Calu3 (cell line): ENCODE results near the gene SPATA31E1. TPM values are rescaled to one million over a fixed set of nuclear protein-coding genes. Genes with fewer than 3 reads are reported as not detected.
"Not testable (repeated sequence)": the region's sequence is repeated elsewhere in the genome, so short reads cannot be mapped to it uniquely, and the experiment has no call there.

Experiments
- BruUV-seq: library from RNA; stranded (reverse); fragments of 400-500 nt; replicated peaks from 2 replicates; lab custom pipeline; 2021; lab: Mats Ljungman, UMichigan
- CTCF ChIA-PET: fragments of 300-600 bp; sonication (Branson Sonifier 250); formaldehyde crosslinking; loops from one replicate; lab custom pipeline; 2022; ENCODE audit warnings: antibody characterized with exemption; lab: Charles Lee
- DNase-seq: peaks from one replicate; pipeline ENCODE4 v3.0.0; 2022
- H3K27ac Mint-ChIP-seq: one replicate; pipeline ENCODE4 v1.8.0; 2022; ENCODE audit warnings: mixed read lengths; ENCODE audit not compliant: unreplicated experiment
- H3K27me3 Mint-ChIP-seq: one replicate; pipeline ENCODE4 v1.8.0; 2022; ENCODE audit warnings: mixed read lengths; ENCODE audit not compliant: unreplicated experiment
- H3K36me3 Mint-ChIP-seq: one replicate; pipeline ENCODE4 v1.8.0; 2022; ENCODE audit warnings: mild to moderate bottlenecking, moderate library complexity, mixed read lengths; ENCODE audit not compliant: insufficient read depth, unreplicated experiment
- H3K4me1 Mint-ChIP-seq: one replicate; pipeline ENCODE4 v1.8.0; 2022; ENCODE audit warnings: mild to moderate bottlenecking, low read depth, mixed read lengths; ENCODE audit not compliant: unreplicated experiment
- H3K4me3 Mint-ChIP-seq: one replicate; pipeline ENCODE4 v1.8.0; 2022; ENCODE audit warnings: mild to moderate bottlenecking, low read depth, moderate library complexity, mixed read lengths; ENCODE audit not compliant: unreplicated experiment
- H3K9me3 Mint-ChIP-seq: one replicate; pipeline ENCODE4 v1.8.0; 2022; ENCODE audit warnings: low read depth, mixed read lengths; ENCODE audit not compliant: unreplicated experiment
- intact Hi-C: fragments of 100-400 bp; cut with micrococcal nuclease; formaldehyde crosslinking; loops from one replicate; pipeline ENCODE4 v1.10.0; 2022; ENCODE audit not compliant: unreplicated experiment
- total RNA-seq: library from RNA; stranded (reverse); gene quantifications from 2 replicates; pipeline ENCODE4 v1.2.3, GENCODE V29; 2022
- TF ChIP-seq, protein P1 (sequence below): fragments of 200-600 bp; IDR thresholded peaks from one replicate; pipeline ENCODE4 v1.8.0; 2022; ENCODE audit warnings: antibody characterized with exemption; ENCODE audit not compliant: unreplicated experiment

The SPATA31E1 gene
- total RNA-seq, 1 experiment from 2014 or later = not detected

GRCh38 chr9:87850391-87850790 is 32.3 kb upstream of the SPATA31E1 start:
- H3K27me3 Mint-ChIP-seq = no peaks in the 10 kb centered on the region
- H3K4me1 Mint-ChIP-seq = no peaks in the 10 kb centered on the region
- no peaks in the 10 kb centered on the region for H3K36me3 Mint-ChIP-seq
- H3K9me3 Mint-ChIP-seq = no peaks in the 10 kb centered on the region
- TF ChIP-seq, protein P1, sequence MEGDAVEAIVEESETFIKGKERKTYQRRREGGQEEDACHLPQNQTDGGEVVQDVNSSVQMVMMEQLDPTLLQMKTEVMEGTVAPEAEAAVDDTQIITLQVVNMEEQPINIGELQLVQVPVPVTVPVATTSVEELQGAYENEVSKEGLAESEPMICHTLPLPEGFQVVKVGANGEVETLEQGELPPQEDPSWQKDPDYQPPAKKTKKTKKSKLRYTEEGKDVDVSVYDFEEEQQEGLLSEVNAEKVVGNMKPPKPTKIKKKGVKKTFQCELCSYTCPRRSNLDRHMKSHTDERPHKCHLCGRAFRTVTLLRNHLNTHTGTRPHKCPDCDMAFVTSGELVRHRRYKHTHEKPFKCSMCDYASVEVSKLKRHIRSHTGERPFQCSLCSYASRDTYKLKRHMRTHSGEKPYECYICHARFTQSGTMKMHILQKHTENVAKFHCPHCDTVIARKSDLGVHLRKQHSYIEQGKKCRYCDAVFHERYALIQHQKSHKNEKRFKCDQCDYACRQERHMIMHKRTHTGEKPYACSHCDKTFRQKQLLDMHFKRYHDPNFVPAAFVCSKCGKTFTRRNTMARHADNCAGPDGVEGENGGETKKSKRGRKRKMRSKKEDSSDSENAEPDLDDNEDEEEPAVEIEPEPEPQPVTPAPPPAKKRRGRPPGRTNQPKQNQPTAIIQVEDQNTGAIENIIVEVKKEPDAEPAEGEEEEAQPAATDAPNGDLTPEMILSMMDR = no peak
- H3K4me3 Mint-ChIP-seq = no peak overlapping the region
- no peak for DNase-seq
- CTCF ChIA-PET = no interaction called here
- intact Hi-C loops = no loop called here
- no peak overlapping the region for H3K27ac Mint-ChIP-seq
- no TSS peak for BruUV-seq

- not testable (repeated sequence) for BruUV-seq, DNase-seq
Observed at GRCh38 chr9:87851186-87851585, 31.5 kb upstream of the SPATA31E1 start.

GRCh38 chr9:87853302-87853701 is 29.4 kb upstream of the SPATA31E1 start:
- H3K27ac Mint-ChIP-seq = no peak overlapping the region
- intact Hi-C loops = no loop called here
- H3K36me3 Mint-ChIP-seq = no peaks in the 10 kb centered on the region
- H3K27me3 Mint-ChIP-seq = no peaks in the 10 kb centered on the region
- H3K4me3 Mint-ChIP-seq = no peak overlapping the region
- no peaks in the 10 kb centered on the region for H3K4me1 Mint-ChIP-seq
- CTCF ChIA-PET = no interaction called here
- no peaks in the 10 kb centered on the region for H3K9me3 Mint-ChIP-seq
- TF ChIP-seq, protein P1 = no peak
- no peak for DNase-seq
- no TSS peak for BruUV-seq

More at GRCh38 chr9:87851186-87851585, 31.5 kb upstream of the SPATA31E1 start:
- H3K4me1 Mint-ChIP-seq, CTCF ChIA-PET, H3K4me3 Mint-ChIP-seq, H3K9me3 Mint-ChIP-seq, intact Hi-C loops, H3K27me3 Mint-ChIP-seq, H3K27ac Mint-ChIP-seq, H3K36me3 Mint-ChIP-seq: not testable (repeated sequence)

- Mint-ChIP-seq H3K27me3 (no peaks in the 10 kb centered on the region), H3K27ac (no peak overlapping the region), H3K4me1 (no peaks in the 10 kb centered on the region), H3K9me3 (peaks cover 4% of the 10 kb centered on the region), H3K4me3 (no peak overlapping the region), H3K36me3 (no peaks in the 10 kb centered on the region)
- DNase-seq = no peak
- TF ChIP-seq, protein P1 = no peak
- no TSS peak for BruUV-seq
- intact Hi-C loops = no loop called here
- CTCF ChIA-PET = no interaction called here
Observed at GRCh38 chr9:87853876-87854579, 28.6 kb upstream of the SPATA31E1 start.

DNA sequence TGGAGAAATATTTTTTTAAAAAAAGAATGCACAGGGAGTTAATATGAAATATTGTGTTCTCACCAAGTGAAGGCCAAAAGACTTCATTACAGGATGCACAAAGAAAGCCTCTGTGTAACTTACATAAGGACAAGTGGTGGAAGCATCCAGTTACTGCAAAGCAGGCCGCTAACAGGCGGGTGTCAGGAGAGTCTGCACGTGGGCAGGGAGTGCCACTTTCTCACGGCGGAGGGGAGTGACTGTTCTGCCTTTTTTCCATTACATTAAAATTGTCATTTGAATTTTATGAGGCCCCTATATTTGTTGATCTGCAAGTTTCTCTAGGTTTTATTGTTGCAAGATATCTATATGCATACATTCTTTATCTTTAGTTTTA is 28.1 kb upstream of the SPATA31E1 start:
- no peak overlapping the region for H3K27ac Mint-ChIP-seq
- no peaks in the 10 kb centered on the region for H3K36me3 Mint-ChIP-seq
- no peak for DNase-seq
- peaks cover 4% of the 10 kb centered on the region for H3K9me3 Mint-ChIP-seq
- CTCF ChIA-PET = no interaction called here
- TF ChIP-seq, protein P1 = no peak
- no peaks in the 10 kb centered on the region for H3K27me3 Mint-ChIP-seq
- no TSS peak for BruUV-seq
- intact Hi-C loops = no loop called here
- H3K4me3 Mint-ChIP-seq = no peak overlapping the region
- H3K4me1 Mint-ChIP-seq = no peaks in the 10 kb centered on the region
